Measurements from ENCODE around the gene CHRNB1.

- TF ChIP-seq CTCF (conservative IDR thresholded peaks at IDR 0.05; ENCODE audit: low read depth in 2 of 2) (no peak), EZH2 (IDR thresholded peaks at IDR 0.05; ENCODE audit: low read depth, unreplicated experiment) (no peak), POLR2AphosphoS5 (IDR thresholded peaks at IDR 0.05; ENCODE audit: low read depth) (no peak), ZNF114 (CRISPR knock-in tag; IDR thresholded peaks at IDR 0.05) (no peak), REST (IDR thresholded peaks at IDR 0.05; ENCODE audit: unreplicated experiment) (no peak), ZNF462 (CRISPR knock-in tag; IDR thresholded peaks at IDR 0.05) (no peak), CREB1 (CRISPR knock-in tag; IDR thresholded peaks at IDR 0.05; ENCODE audit: low read depth) (no peak), EZH2phosphoT487 (IDR thresholded peaks at IDR 0.05; ENCODE audit: unreplicated experiment) (no peak), STAT1 (IDR thresholded peaks at IDR 0.05; ENCODE audit: unreplicated experiment) (no peak), JUNB (IDR thresholded peaks at IDR 0.05; ENCODE audit: unreplicated experiment) (no peak)
Measured at GRCh38 chr17:7423679-7424078, 21.2 kb upstream of the CHRNB1 start.

All from GM23338 (cell line).